ENCODE measurements around the gene PCDHGB2.
"Not testable (repeated sequence)": the region's sequence is repeated elsewhere in the genome, so short reads cannot be mapped to it uniquely, and the experiment has no call there.

Gene PCDHGB2

DNA sequence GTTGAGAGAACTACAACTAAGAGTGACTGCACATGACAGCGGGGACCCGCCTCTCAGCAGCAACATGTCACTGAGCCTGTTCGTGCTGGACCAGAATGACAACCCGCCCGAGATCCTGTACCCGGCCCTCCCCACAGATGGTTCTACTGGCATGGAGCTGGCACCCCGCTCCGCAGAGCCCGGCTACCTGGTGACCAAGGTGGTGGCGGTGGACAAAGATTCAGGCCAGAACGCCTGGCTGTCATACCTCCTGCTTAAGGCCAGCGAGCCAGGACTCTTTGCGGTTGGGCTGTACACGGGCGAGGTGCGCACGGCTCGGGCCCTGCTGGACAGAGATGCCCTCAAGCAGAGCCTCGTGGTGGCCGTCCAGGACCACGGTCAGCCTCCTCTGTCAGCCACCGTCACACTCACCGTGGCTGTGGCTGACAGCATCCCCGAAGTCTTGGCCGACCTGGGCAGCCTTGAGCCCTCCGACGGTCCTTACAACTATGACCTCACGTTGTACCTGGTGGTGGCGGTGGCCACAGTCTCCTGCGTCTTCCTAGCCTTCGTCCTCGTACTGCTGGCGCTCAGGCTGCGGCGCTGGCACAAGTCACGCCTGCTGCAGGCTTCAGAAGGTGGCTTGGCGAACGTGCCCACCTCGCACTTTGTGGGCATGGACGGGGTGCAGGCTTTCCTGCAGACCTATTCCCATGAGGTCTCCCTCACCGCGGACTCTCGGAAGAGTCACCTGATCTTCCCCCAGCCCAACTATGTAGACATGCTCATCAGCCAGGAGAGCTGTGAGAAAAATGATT lies 24.9 kb downstream of the PCDHGB2 start:
- DNase-seq (ENCODE audit: low read depth in 2 of 2), result no peak

DNA sequence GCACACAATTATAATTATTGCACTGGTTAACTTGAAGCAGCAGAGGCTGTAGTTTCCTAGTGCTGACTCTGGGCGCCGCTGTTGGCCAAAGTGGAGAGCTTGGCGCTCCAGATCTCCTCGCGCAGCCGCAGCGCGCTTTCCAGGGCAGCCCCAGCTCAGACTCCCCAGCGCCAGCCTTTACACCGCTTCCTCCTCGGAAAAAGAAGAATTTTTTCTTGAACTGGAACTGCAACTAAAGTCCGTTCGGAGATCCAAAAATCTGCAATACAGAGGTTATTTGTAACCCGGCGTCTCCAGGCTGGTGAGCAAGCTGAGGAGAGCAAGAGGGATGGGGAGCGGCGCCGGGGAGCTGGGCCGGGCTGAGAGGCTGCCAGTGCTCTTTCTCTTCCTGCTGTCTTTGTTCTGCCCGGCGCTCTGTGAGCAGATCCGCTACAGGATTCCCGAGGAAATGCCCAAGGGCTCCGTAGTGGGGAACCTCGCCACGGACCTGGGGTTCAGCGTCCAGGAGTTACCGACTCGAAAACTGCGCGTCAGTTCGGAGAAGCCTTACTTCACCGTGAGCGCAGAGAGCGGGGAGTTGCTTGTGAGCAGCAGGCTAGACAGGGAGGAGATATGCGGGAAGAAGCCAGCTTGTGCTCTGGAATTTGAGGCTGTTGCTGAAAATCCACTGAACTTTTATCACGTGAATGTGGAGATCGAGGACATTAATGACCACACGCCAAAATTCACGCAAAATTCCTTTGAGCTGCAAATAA lies 27.9 kb downstream of the PCDHGB2 start, which contains the start of gene PCDHGB4:
PCDHGB4 (plus strand) TSS at position 142 of the 755 bp plus-strand sequence; CDS start at position 329, 187 bp downstream.
- not testable (repeated sequence) for DNase-seq (ENCODE audit: low read depth in 2 of 2)

DNA sequence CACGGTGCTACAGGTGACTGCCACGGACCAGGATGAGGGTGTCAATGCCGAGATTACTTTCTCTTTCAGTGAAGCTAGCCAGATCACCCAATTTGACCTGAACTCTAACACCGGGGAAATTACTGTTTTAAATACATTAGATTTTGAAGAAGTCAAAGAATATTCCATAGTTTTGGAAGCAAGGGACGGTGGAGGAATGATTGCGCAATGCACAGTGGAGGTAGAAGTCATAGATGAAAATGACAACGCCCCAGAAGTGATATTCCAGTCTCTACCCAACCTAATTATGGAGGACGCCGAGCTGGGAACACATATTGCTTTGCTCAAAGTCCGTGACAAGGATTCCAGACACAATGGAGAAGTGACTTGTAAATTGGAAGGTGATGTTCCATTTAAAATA lies 28.9 kb downstream of the PCDHGB2 start:
- DNase-seq (ENCODE audit: low read depth in 2 of 2), result no peak

DNA sequence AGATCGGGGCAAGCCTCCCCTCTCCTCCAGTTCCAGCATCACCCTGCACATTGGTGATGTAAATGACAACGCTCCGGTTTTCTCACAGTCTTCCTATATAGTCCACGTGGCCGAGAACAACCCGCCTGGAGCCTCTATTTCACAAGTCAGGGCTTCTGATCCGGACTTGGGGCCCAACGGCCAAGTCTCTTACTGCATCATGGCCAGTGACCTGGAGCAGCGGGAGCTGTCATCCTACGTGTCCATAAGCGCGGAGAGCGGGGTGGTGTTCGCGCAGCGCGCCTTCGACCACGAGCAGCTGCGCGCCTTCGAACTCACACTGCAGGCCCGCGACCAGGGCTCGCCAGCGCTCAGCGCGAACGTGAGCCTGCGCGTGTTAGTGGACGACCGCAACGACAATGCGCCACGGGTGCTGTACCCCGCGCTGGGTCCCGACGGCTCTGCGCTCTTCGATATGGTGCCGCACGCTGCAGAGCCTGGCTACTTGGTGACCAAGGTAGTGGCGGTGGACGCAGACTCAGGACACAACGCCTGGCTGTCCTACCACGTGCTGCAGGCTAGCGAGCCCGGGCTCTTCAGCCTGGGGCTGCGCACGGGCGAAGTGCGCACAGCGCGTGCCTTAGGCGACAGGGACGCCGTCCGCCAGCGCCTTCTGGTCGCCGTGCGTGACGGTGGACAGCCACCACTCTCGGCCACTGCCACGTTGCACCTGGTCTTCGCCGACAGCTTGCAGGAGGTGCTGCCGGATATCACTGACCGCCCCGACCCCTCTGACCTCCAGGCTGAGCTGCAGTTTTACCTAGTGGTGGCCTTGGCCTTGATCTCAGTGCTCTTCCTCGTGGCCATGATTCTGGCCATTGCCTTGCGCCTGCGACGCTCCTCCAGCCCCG lies 29.6 kb downstream of the PCDHGB2 start:
- no peak for DNase-seq (ENCODE audit: low read depth in 2 of 2)

DNA sequence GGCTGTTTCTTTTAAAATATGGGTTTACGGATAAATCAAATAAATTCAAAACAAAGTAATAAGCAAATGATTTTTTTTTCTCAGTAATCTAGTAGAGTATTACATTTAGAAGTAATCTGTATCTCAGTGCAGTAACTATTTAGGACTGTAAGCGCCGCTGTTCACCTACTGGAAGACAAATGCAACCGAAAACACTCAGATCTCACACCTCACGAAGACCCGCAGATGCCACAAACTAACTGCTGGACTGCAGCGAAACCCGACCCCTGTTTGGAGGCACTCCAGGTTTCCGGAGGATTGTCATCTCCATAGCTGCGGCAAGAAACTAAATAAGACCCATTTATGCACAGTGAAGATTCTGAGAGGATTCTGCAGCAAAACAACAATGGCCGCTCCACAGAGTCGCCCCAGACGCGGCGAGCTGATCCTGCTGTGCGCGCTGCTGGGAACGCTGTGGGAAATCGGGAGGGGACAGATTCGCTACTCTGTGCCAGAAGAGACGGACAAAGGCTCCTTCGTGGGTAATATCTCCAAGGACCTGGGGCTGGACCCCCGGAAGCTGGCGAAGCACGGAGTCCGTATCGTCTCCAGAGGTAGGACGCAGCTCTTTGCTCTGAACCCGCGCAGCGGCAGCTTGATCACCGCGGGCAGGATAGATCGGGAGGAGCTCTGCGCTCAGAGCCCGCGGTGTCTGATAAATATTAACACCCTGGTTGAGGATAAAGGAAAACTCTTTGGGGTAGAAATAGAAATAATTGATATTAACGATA lies 32.8 kb downstream of the PCDHGB2 start, which contains the start of gene PCDHGA8:
PCDHGA8 (plus strand) TSS at position 205 of the 770 bp plus-strand sequence; CDS start at position 386, 181 bp downstream.
- no peak for DNase-seq (ENCODE audit: low read depth in 2 of 2)

DNA sequence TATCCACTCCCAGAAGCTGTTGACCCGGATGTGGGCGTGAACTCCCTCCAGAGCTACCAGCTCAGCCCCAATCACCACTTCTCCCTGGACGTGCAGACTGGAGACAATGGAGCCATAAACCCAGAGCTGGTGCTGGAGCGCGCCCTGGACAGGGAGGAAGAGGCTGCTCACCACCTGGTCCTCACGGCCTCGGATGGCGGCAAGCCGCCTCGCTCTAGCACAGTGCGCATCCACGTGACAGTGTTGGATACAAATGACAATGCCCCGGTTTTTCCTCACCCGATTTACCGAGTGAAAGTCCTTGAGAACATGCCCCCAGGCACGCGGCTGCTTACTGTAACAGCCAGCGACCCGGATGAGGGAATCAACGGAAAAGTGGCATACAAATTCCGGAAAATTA lies 33.5 kb downstream of the PCDHGB2 start:
- no peak for DNase-seq (ENCODE audit: low read depth in 2 of 2)

DNA sequence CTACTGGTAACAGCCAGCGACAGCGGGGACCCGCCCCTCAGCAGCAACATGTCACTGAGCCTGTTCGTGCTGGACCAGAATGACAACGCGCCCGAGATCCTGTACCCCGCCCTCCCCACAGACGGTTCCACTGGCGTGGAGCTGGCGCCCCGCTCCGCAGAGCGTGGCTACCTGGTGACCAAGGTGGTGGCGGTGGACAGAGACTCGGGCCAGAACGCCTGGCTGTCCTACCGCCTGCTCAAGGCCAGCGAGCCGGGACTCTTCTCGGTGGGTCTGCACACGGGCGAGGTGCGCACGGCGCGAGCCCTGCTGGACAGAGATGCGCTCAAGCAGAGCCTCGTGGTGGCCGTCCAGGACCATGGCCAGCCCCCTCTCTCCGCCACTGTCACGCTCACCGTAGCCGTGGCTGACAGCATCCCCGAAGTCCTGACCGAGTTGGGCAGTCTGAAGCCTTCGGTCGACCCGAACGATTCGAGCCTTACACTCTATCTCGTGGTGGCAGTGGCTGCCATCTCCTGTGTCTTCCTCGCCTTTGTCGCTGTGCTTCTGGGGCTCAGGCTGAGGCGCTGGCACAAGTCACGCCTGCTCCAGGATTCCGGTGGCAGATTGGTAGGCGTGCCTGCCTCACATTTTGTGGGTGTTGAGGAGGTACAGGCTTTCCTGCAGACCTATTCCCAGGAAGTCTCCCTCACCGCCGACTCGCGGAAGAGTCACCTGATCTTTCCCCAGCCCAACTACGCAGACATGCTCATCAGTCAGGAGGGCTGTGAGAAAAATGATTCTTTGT lies 34.8 kb downstream of the PCDHGB2 start:
- not testable (repeated sequence) for DNase-seq (ENCODE audit: low read depth in 2 of 2)

DNA sequence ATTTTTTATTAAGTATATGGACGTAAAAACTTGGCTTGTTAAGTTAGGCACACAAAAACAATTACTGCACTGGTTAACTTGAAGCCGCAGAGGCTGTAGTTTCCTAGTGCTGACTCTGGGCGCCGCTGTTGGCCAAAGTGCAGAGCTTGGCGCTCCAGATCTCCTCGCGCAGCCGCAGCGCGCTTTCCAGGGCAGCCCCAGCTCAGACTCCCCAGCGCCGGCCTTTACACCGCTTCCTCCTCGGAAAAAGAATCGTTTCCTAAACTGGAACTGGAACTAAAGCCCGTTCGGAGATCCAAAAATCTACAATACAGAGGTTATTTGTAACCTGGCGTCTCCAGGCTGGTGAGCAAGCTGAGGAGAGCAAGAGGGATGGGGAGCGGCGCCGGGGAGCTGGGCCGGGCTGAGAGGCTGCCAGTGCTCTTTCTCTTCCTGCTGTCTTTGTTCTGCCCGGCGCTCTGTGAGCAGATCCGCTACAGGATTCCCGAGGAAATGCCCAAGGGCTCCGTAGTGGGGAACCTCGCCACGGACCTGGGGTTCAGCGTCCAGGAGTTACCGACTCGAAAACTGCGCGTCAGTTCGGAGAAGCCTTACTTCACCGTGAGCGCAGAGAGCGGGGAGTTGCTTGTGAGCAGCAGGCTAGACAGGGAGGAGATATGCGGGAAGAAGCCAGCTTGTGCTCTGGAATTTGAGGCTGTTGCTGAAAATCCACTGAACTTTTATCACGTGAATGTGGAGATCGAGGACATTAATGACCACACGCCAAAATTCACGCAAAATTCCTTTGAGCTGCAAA lies 38.2 kb downstream of the PCDHGB2 start, which contains the start of gene PCDHGB5:
PCDHGB5 (plus strand) TSS at position 192 of the 796 bp plus-strand sequence; CDS start at position 373, 181 bp downstream.
- not testable (repeated sequence) for DNase-seq (ENCODE audit: low read depth in 2 of 2)

DNA sequence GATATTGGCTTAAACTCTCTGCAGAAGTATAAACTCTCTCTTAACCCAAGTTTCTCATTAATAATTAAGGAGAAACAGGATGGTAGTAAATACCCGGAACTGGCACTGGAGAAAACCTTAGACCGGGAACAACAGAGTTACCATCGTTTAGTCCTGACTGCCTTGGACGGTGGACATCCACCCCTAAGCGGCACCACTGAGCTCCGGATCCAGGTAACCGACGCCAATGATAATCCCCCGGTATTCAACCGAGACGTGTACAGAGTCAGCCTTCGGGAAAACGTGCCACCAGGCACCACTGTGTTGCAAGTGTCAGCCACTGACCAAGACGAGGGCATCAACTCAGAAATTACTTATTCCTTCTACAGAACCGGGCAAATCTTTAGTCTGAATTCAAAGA lies 38.8 kb downstream of the PCDHGB2 start:
- DNase-seq (ENCODE audit: low read depth in 2 of 2), result no peak

DNA sequence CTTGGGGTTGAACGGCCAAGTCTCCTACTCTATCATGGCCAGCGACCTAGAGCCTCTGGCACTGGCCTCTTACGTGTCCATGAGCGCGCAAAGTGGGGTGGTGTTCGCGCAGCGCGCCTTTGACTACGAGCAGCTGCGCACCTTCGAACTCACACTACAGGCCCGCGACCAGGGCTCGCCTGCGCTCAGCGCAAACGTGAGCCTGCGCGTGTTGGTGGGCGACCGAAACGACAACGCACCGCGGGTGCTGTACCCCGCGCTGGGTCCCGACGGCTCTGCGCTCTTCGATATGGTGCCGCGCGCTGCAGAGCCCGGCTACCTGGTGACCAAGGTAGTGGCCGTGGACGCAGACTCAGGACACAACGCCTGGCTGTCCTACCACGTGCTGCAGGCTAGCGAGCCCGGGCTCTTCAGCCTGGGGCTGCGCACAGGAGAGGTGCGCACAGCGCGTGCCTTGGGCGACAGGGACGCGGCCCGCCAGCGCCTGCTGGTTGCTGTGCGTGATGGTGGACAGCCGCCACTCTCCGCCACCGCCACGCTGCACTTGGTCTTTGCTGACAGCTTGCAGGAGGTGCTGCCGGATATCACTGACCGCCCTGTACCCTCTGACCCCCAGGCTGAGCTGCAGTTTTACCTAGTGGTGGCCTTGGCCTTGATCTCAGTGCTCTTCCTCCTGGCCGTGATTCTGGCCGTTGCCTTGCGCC lies 39.9 kb downstream of the PCDHGB2 start:
- DNase-seq (ENCODE audit: low read depth in 2 of 2), result no peak

DNA sequence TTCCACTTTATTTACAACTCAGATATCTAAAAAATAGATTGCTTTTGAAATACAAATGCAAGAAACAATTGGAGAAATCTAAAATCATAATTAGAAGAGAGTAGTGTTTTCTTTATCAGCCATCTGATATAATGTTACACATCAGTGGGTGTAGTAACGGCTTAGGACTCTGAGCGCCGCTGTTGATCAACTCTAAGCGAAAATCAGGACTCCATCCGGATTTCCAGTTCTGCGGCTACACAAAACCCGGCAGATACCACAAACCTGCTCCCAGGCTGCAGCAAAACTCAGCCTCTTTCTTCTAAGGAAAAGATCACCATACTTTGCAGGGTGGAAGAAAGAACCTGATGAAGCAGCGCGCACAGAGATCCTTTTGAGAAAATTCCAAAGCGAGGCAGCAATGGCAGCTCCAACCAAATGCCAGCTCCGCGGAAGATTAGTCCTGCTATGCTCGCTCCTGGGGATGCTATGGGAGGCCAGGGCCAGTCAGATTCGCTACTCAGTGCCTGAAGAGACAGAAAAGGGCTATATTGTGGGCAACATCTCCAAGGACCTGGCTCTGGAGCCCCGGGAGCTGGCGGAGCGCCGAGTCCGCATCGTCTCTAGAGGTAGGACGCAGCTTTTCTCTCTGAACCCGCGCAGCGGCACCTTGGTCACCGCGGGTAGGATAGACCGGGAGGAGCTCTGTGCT lies 42.9 kb downstream of the PCDHGB2 start, which contains the start of gene PCDHGA9:
PCDHGA9 (plus strand) TSS at position 226 of the 691 bp plus-strand sequence; CDS start at position 401, 175 bp downstream.
- DNase-seq (ENCODE audit: low read depth in 2 of 2), result no peak

DNA sequence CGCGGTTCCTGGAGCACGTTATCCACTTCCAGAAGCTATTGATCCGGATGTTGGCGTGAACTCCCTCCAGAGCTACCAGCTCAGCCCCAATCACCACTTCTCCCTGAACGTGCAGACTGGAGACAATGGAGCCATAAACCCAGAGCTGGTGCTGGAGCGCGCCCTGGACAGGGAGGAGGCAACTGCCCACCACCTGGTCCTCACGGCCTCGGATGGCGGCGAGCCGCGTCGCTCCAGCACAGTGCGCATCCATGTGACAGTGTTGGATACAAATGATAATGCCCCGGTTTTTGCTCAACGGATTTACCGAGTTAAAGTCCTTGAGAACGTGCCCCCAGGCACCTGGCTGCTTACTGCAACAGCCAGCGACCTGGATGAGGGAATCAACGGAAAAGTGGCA lies 43.6 kb downstream of the PCDHGB2 start:
- no peak for DNase-seq (ENCODE audit: low read depth in 2 of 2)

DNA sequence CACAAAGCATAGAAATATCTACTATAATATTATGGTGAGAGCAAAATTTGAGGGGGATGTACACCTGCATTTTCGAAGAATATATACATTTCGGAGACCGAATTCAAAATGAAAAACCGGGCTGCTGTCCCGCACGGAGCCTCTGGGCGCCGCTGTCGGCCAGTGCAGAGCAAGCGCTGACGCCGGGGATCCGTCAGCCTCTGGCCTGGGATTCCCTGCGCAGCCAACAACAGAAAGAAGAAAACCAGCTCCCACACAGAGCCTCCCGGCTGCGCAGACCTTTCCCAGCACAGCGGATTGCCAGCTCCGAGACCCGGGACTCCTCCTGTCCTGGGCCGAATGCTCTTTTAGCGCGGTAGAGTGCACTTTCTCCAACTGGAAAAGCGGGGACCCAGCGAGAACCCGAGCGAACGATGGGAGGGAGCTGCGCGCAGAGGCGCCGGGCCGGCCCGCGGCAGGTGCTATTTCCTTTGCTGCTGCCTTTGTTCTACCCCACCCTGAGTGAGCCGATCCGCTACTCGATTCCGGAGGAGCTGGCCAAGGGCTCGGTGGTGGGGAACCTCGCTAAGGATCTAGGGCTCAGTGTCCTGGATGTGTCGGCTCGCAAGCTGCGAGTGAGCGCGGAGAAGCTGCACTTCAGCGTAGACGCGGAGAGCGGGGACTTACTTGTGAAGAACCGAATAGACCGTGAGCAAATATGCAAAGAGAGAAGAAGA lies 48.2 kb downstream of the PCDHGB2 start, which contains the start of gene PCDHGB6:
PCDHGB6 (plus strand) TSS at position 232 of the 716 bp plus-strand sequence; CDS start at position 414, 182 bp downstream.
- peak in 1 of 2 donors; percentile 12 for DNase-seq (ENCODE audit: low read depth in 2 of 2)

DNA sequence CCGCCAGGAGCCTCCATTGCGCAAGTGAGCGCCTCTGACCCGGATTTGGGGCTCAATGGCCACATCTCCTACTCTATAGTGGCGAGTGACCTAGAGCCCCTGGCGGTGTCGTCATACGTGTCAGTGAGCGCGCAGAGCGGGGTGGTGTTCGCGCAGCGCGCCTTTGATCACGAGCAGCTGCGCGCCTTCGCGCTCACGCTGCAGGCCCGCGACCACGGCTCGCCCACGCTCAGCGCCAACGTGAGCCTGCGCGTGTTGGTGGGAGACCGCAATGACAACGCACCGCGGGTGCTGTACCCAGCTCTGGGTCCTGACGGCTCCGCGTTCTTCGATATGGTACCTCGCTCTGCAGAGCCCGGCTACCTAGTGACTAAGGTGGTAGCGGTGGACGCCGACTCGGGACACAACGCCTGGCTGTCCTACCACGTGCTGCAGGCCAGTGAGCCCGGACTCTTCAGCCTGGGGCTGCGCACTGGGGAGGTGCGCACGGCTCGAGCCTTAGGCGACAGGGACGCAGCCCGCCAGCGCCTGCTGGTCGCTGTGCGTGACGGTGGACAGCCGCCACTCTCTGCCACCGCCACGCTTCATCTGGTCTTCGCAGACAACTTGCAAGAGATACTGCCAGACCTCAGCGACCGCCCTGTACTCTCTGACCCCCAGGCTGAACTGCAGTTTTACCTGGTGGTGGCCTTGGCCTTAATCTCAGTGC lies 50.0 kb downstream of the PCDHGB2 start:
- DNase-seq (ENCODE audit: low read depth in 2 of 2), result no peak

DNA sequence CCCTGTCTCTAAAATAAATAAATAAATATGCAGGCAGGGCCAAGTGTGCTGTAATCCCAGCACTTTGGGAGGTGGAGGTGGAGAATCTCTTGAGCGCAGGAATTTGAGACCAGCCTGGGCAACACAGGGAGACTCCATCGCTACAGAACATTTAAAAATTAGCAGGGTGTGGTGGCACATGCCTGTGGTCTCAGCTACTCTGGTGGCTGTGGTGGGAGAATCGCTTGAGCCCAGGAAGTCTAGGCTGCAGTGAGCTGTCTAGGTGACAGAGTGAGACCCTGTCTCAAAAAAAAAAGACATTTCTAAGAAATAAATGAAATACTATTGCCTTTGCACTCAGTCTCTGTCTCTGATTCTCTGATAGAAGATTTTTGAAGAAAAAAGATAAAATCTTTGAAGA lies 51.8 kb downstream of the PCDHGB2 start:
- no peak for DNase-seq (ENCODE audit: low read depth in 2 of 2)

Data from stimulated activated CD4-positive, alpha-beta T cell treated with anti-CD3 and anti-CD28 coated beads, Interleukin-4, amount 100 ng/mL, for 48 hours (primary cell).